ENCODE data around the gene MGMT. TPM values are rescaled to one million over a fixed set of nuclear protein-coding genes. Genes with fewer than 3 reads are reported as not detected.

Gene MGMT
- total and polyA plus RNA-seq, 9 of the 15 experiments (the other 6 are each of a cell fraction or from before 2014, with no cell fraction given): 0.03 to 0.29 (median 0.11) TPM; not detected in 4

- Histone ChIP-seq H3K27me3 (ENCODE audit: control insufficient read depth in 2 of 2, insufficient read depth in 2 of 2, low read length in 2 of 2) (peaks cover 0 to 22% of the 10 kb centered on the region in 2 experiments; a peak in 3 of 5 replicates), H3K36me3 (ENCODE audit: control insufficient read depth, insufficient read depth, low read length) (no peaks in the 10 kb centered on the region), H3K4me1 (replicated peaks in 1 of 2; ENCODE audit: control insufficient read depth in 2 of 2, insufficient read depth in 2 of 2, low read length in 2 of 2) (no peaks in the 10 kb centered on the region), H3K9me1 (ENCODE audit: control insufficient read depth, insufficient read depth, low read length) (no peaks in the 10 kb centered on the region), H3K27ac (ENCODE audit: extremely low read depth, low read depth, low read length) (no peak overlapping the region), H2AFZ (ENCODE audit: low read depth, low read length) (no peak overlapping the region), H3K9ac (ENCODE audit: insufficient read depth in 1 of 2, low read depth in 2 of 2, low read length in 2 of 2) (no peak overlapping the region), H3K79me2 (ENCODE audit: control insufficient read depth, insufficient read depth, low read length) (no peaks in the 10 kb centered on the region), H3K4me2 (ENCODE audit: insufficient read depth, low read length) (no peak overlapping the region), H4K20me1 (replicated peaks; ENCODE audit: control insufficient read depth, insufficient read depth, low read length) (no peaks in the 10 kb centered on the region), H3K9me3 (replicated peaks; ENCODE audit: control insufficient read depth, insufficient read depth, low read depth, low read length) (no peaks in the 10 kb centered on the region), H3K4me3 (no peak overlapping the region)
- POLR2A ChIA-PET: no interaction called here
- in situ Hi-C loops (cut with MboI): no loop called here
- ATAC-seq (no peak), DNase-seq (ENCODE audit: extremely low read depth in 1 of 4, low spot score in 3 of 4) (no peak), FAIRE-seq (no peak)
- WGBS (ENCODE audit: insufficient coverage, low coverage, missing lambda C conversion rate): 0% methylated on average over 4 of the region's 6 CpGs
- intact Hi-C loops (cut with micrococcal nuclease): no loop called here
- CTCF ChIA-PET (ENCODE audit: low intra/inter-chr PET ratio): no interaction called here
- no TSS peak for BruUV-seq (replicated peaks)
- TF ChIP-seq ZFP1 (CRISPR knock-in tag; IDR thresholded peaks at IDR 0.05): no peak
- TF ChIP-seq NCOR1 (IDR thresholded peaks at IDR 0.05): no peak
- no peak for TF ChIP-seq RHOXF2B (CRISPR knock-in tag; conservative IDR thresholded peaks at IDR 0.05)
- no peak for TF ChIP-seq SMAD3 (CRISPR knock-in tag; conservative IDR thresholded peaks at IDR 0.05)
- no peak for TF ChIP-seq SRSF1 (IDR thresholded peaks at IDR 0.05; ENCODE audit: low read depth, low read length)
- no peak for TF ChIP-seq SMAD4 (CRISPR knock-in tag; conservative IDR thresholded peaks at IDR 0.05)
- no peak for TF ChIP-seq RBM17 (IDR thresholded peaks at IDR 0.05; ENCODE audit: borderline replicate concordance, low read depth, low read length)
- no peak for TF ChIP-seq IRF1 (CRISPR knock-in tag; IDR thresholded peaks at IDR 0.05; ENCODE audit: borderline replicate concordance)
- TF ChIP-seq, protein P1, sequence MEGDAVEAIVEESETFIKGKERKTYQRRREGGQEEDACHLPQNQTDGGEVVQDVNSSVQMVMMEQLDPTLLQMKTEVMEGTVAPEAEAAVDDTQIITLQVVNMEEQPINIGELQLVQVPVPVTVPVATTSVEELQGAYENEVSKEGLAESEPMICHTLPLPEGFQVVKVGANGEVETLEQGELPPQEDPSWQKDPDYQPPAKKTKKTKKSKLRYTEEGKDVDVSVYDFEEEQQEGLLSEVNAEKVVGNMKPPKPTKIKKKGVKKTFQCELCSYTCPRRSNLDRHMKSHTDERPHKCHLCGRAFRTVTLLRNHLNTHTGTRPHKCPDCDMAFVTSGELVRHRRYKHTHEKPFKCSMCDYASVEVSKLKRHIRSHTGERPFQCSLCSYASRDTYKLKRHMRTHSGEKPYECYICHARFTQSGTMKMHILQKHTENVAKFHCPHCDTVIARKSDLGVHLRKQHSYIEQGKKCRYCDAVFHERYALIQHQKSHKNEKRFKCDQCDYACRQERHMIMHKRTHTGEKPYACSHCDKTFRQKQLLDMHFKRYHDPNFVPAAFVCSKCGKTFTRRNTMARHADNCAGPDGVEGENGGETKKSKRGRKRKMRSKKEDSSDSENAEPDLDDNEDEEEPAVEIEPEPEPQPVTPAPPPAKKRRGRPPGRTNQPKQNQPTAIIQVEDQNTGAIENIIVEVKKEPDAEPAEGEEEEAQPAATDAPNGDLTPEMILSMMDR (IDR thresholded peaks at IDR 0.05 in 2 of 3, conservative IDR thresholded peaks at IDR 0.05 in 1 of 3; ENCODE audit: insufficient read depth in 2 of 3, low read depth in 1 of 3, low read length in 3 of 3): no peak
- TF ChIP-seq MXI1 (IDR thresholded peaks at IDR 0.05; ENCODE audit: low read depth, low read length): no peak
- no peak for TF ChIP-seq ZZZ3 (IDR thresholded peaks at IDR 0.05)
- TF ChIP-seq ZNF707 (CRISPR knock-in tag; conservative IDR thresholded peaks at IDR 0.05): no peak
- TF ChIP-seq BCLAF1 (IDR thresholded peaks at IDR 0.05; ENCODE audit: borderline replicate concordance in 1 of 2, control insufficient read depth in 1 of 2, low read depth in 2 of 2, low read length in 1 of 2): no peak
- TF ChIP-seq ZBTB5 (IDR thresholded peaks at IDR 0.05): no peak
- TF ChIP-seq WHSC1 (IDR thresholded peaks at IDR 0.05; ENCODE audit: low read length): no peak
- TF ChIP-seq NFATC3 (IDR thresholded peaks at IDR 0.05): no peak
- no peak for TF ChIP-seq TFAM (CRISPR knock-in tag; conservative IDR thresholded peaks at IDR 0.05)
Measured at GRCh38 chr10:129780198-129780597, 313.2 kb downstream of the MGMT start.

All from K562 (cell line).